Measurements from ENCODE around the gene SYT15.
"Not testable (repeated sequence)": the region's sequence is repeated elsewhere in the genome, so short reads cannot be mapped to it uniquely, and the experiment has no call there.

Gene SYT15

DNA sequence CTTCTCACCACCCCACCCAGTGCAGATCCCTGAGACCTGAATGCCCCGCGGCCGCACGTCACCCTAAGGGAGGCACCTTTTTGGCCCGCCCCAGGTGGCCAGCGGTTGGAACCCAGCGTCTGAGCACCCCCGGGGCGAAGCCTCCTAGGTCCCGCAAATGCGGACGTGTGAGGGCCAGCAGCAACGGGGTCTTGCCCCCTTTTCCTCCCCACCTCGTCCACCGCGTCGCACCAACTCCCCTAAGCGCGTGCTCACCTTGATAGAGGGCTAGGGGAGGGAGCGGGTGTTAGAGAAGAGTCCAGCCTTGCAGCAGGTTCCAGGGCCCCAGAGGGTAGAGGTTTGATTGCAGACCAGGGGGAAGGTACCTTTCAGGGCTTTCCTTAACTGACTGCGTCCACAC, 450 bp downstream of the SYT15 start:
- not testable (repeated sequence) for H3K27ac ChIP-seq, H3K4me3 ChIP-seq

DNA sequence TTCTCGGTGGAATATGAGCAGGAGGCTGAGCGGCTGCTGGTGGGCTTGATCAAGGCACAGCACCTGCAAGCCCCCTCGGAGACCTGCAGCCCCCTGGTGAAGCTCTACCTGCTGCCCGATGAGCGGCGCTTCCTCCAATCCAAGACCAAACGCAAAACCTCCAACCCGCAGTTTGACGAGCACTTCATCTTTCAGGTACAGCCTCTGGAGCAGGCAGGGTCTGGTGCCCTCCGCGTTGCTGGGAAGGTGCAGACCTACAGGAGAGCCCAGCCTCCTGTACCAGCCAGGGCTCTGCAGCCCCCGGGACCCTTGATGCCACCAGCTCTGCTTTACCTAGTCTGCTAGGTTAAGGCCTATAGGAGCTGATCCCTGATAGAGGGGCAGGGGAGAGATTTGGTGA, 3.1 kb downstream of the SYT15 start:
- not testable (repeated sequence) for H3K27ac ChIP-seq

DNA sequence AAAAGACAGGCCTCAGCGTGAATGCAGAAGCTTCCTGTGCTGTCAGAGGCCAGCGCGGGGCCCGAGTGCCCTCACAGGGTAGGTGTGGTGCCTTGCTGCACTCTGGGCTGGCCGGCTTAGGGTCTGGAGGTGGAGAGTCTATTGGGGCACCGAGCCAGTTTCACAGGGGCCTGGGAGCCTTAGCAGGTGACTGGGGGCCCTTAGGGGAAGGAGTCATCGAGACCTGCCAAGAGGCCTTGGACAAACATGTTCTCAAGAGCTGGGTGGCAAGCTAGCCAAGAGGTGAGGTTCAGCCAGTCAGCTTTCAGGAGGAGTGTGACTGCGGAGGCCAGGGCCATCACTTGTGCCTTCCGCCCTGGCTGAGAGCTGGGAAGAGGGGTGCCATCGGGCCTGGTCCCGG, 3.6 kb downstream of the SYT15 start:
- H3K27ac ChIP-seq, H3K4me3 ChIP-seq: not testable (repeated sequence)

More for the DNA sequence above, 3.1 kb downstream of the SYT15 start:
- not testable (repeated sequence) for H3K4me3 ChIP-seq

DNA sequence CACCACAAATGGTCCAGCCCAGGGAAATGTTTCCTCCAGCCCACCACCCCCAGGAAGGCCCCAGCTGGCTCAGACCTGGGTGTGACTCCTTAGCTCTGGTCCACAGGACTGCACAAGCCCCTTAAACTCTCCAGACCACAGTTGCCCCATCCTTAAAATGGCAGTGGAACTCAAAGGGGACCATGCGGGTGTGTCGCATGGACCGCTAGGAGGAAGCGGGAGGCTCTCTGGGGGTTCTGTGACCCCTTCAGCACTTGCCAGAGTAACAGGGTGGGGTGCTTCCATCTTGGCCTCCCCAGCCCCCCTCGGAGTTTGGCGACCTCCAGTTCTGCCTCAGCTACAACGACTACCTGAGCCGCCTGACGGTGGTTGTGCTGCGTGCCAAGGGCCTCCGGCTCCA, 5.3 kb downstream of the SYT15 start:
- not testable (repeated sequence) for H3K27ac ChIP-seq, H3K4me3 ChIP-seq

DNA sequence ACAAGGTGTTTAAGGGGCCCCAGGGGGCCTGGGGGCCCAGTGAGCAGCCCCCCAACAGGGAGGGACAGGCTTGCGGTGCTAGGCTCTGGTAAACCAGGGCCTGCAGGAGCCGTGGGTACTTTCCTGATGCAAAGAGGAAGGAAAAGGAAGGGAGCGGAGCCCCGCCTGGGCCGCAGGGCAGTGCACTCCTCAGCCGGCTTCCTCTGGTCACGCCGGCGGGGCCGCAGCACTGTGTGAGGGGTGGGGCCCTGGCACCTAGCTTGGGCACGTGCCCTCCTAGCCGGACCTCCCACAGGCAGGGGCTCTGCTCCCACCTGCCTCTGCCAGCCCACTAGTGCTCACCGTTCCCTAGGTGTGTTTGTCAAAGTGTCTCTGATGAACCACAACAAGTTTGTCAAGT, 6.3 kb downstream of the SYT15 start:
- not testable (repeated sequence) for H3K4me3 ChIP-seq, H3K27ac ChIP-seq

DNA sequence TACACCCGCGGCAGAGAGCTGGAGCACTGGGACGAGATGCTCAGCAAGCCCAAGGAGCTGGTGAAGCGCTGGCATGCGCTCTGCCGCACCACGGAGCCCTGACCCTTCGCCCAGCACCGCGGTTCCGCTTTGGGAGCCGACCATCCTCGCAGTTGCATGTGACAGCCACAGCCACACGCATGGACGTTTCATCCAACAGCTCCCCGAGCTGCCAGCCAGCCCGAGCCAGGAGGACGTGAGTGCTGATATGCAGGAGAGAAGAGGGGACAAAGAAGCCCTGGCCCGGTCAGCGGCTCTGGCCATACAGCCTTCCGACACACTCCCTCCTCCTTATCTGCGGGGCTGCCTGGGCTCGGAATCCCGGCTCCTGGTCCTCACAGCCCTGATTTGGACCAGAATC, 8.6 kb downstream of the SYT15 start:
- not testable (repeated sequence) for H3K27ac ChIP-seq, H3K4me3 ChIP-seq

DNA sequence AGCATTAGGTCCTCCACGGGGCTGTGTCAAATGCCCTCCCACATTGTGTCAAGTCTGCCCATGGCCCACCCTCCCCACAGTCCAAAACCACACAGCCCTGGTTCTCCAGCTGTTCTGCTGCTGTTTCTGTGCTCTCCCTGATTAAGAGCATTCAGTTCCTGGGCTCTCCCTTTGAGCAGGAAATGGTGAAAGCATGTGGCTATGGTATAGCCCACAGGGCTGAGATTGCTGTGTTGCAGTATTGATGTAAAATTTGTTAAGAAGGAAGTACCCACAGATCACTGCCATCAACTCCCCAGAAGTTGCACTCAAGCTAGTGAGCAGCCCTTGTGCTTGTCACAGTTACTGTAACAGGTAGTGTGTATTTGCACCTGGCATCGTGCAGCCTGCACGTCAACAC, 9.3 kb downstream of the SYT15 start:
- H3K27ac ChIP-seq, H3K4me3 ChIP-seq: not testable (repeated sequence)

DNA sequence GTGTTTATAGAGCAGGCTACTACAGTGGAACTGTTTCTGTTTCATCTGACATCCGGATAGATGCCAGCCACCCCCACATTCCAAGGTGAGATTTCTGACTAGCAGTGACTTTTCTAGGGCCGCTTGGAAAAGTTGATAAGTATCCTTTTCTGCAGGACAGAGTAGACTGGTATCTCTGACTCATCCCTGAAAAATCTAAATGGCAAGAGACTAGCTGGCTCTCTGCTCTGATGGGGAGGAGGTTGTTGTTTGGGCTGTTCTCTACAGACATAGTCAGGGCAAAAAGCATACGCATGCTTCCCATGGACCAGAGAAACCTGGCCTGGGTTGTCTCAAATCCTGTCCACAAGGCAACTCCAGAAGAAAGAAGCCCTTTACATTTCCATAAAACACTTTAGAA, 10.7 kb downstream of the SYT15 start:
- H3K4me3 ChIP-seq, H3K27ac ChIP-seq: not testable (repeated sequence)

DNA sequence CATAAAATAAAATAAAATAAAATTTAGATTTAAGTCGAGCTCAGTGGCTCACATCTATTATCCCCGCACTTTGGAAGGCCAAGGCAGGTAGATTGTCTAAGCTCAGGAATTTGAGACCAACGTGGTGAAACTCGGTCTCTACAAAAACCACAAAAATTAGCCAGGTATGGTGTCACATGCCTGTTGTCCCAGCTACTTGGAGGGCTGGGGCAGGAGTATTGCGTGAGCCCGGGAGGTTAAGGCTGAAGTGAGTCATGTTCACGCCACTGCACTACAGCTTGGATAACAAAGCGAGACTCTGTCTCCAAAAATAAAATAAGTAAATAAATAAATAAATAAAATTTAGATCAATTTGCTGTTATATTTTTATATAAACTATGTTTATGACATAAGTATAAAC, 12.1 kb downstream of the SYT15 start:
- not testable (repeated sequence) for H3K4me3 ChIP-seq, H3K27ac ChIP-seq

DNA sequence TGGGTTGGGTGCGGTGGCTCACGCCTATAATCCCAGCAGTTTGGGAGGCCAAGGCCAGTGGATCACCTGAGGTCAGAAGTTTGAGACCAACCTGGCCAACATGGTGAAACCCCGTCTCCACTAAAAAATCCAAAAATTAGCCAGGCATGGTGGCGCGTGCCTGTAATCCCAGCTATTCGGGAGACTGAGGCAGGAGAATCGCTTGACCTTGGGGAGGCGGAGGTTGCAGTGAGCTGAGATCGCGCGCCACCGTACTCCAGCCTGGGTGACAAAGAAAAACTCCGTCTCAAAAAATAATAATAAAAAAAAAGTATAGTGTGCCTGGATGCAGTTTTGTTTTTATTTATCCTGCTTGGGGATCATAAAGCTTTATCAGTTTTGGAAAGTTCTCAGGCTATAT, 14.4 kb downstream of the SYT15 start:
- H3K4me3 ChIP-seq, H3K27ac ChIP-seq: not testable (repeated sequence)

DNA sequence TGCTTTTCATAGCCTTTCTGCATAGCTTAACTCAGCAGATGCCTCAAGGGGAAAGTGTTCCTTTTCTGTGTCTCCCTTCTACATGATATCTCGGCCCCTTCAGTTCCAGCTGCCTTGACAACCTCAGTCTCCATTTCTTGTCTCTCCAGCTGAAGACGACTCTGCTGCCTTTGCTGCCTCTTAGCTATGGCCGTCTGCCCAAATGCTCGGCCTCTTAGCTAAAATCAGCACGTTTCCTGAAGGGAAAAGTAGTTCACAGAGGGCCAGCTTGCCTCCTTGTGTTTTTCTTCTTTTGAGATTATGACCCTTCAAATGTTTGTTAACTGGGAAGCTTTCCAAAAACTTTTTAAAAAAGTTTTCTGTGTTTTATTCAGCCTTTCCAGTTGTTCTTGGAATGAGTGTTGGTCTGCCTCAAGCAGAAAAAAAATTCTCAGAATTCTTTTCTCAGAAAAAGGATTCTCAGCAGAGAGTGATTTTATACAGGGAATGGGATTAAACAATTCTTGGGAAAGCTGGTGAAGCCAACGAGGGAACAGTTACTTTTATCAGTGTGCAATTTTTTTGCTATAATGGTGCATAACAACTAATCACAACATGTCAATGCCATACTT, 15.6 kb downstream of the SYT15 start:
- not testable (repeated sequence) for H3K4me3 ChIP-seq, H3K27ac ChIP-seq

DNA sequence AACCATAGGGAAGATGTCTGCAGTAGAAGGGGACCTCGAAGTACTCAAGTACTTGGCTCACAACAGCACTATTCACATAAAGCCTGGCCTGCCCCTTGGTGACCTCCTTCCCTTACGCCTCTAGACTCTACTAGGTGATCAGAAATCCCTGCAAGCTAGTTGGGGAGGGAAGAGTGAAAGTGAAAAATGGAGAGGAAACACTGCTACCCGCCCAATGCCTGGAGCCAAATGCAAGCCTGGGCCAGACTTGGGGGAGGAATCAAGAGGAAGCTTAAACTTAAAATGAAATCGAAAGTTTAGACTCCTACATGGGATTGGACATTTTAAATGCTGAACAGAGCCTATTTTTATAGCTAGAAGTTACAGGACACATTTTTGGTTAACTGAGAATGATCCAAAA, 17.6 kb downstream of the SYT15 start:
- Histone ChIP-seq H3K4me3 (peak overlapping the region in 1 of 7 experiments; percentile 28), H3K27ac (peak overlapping the region in 3 of 21 experiments; percentile 26 to 73 (median 44))

DNA sequence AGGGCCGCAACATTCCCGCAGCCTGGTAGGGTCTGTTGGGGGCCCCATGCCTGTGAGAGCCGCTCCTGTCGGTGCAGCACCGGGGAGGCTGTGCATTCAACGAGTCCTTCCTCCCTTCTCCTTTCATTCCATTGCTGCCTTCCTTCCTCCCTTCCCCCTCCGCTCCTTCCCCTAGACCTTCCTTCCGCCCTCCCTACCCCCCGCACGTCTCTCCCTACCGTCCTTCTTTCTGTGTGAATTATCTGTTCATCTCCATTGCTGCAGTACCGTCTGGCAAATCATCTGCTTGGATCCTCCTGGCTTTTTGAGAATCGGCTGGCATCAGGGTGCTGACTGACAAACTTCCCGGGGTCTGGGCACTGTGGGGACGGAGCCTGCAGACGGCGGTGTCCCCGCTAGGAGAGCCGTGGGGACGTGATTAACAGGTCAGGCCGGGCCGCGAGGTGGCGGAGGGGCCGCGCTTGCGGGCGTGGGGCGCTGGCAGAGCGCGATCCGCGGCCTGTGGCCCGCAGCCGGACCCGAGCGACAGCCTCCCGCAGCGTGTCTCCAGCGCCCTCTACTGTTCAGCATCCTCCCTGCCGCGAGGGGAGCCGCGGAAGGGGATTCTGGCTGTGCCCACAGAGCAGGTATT, 18.8 kb downstream of the SYT15 start:
- peak overlapping the region in 3 of 21 experiments; percentile 51 to 67 (median 59) for H3K27ac ChIP-seq
- H3K4me3 ChIP-seq, result peak overlapping the region in 6 of 7 experiments; percentile 15 to 44 (median 38)

DNA sequence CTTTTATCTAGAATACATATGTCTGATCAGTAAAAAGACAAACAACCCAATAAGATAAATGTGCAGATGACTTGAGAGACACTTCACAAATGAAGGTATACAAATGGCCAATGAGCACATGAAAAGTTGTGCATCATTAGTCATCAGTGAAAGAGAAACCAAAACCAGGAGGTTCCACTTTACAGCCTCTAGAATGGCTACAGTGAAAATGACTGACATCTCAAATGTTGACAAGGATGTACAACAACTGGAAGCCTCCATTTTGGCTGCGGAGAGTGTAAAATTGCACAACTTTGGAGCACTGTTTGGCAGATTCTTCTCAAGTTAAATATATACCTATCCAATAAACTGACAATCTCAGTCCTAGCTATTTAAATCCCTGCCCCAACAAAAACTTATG, 21.6 kb downstream of the SYT15 start:
- not testable (repeated sequence) for H3K27ac ChIP-seq, H3K4me3 ChIP-seq

DNA sequence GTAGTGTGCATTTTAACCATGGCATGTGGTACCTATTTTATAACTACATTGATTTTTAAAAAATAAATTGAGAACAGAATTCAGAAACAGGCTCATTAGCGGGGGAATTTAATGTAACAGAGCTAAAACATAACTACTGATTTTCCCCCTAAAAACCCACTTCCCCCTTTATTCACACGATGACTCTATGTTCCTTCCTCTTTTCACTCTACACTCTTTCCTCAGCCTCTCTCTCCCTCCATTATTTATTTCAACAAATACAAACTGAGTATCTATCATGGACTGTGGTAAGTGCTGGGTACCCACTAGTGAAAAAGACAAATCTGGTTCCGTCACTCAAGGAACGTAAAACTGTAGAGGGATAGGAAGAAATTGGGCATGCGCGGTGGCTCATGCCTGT, 36.6 kb downstream of the SYT15 start:
- not testable (repeated sequence) for H3K27ac ChIP-seq, H3K4me3 ChIP-seq

DNA sequence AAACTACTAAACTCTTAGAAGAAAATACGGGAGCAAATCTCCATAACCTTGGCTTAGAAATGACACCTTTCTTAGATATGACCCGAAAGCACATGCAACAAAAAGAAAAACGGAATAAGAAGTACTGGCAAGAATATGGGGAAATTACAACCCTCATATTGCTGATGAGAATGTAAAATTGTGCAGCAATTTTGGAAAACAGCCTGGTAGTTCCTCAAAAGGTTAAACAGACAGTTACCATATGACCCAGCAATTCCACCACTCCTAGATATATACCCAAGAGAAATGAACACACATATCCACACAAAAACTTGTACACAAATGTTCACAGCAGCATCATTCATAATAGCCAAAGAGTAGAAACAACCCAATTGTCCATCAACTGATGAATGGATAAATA, 37.3 kb downstream of the SYT15 start:
- H3K27ac ChIP-seq, H3K4me3 ChIP-seq: not testable (repeated sequence)

DNA sequence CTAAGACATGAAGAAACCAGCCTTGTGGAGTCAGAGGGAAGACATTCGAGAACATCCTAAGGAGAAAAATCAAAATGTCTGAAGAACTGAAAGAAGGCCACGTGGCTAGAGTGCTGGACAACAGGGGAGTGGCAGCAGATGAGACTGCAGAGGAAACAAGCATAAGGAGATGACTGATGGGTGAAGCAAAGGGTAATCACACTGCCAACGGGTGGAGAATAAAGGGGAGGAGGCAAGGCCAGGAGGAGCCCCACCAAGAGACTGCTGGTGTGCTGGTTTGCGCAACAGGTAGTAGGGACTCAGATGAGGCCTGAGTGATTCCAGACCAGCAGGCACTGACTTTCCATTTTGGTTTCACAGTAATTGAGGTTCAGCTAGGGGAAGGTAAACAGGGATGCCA, 38.2 kb downstream of the SYT15 start:
- H3K27ac ChIP-seq, H3K4me3 ChIP-seq: not testable (repeated sequence)

DNA sequence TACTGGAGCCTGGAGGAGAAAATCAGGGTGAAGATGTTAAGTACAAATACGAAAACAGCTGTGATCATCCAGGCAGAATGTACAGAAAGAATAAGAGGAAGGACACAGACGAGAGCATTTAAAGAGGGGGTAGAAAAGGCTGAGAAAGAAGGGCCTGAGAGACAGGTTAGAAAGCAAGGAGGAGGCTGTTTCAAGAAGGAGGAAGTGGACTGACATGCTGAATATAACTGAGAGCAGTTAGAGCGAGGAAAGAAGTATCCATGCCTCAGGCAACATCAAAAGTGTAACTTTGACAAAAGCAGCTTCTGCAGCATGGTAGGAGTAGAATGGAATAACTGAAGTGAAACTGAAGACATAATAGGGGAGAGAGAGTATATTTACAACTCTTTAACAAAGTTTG, 39.0 kb downstream of the SYT15 start:
- H3K4me3 ChIP-seq, H3K27ac ChIP-seq: not testable (repeated sequence)

DNA sequence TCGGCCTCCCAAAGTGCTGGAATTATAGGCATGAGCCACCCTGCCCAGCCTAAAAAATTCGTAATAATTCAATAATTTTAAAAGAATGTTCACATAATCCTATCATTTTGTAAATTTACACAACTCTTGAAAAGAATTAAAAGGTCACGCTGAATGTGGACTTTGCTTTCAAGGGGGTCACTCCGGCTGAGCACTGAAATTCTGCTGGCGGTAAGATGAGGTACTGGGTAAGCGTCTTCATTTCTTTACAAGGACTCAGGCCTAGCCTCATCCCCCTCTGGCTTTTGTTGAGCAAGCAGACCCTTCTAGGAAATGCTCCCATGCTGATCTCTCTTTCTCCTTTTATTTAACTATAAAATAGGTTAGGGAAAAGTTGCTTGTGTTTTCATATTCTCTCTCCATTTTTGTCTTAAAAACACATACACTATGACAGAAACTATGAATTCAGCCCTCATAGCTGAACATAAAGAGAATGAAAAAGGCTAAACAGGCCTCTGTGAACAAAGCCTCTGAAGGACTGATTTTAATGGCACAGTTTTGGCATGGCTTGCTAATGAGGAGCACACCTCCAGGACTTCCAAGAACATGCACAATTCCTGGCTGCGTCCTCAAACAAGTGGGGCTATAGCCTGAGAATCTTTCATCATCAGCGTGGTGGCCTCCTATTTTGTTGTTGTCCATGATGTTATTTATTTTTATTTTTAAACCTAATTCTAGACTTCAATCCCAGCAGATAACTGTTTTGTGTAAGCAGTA, 45.1 kb downstream of the SYT15 start:
- H3K4me3 ChIP-seq, H3K27ac ChIP-seq: not testable (repeated sequence)

DNA sequence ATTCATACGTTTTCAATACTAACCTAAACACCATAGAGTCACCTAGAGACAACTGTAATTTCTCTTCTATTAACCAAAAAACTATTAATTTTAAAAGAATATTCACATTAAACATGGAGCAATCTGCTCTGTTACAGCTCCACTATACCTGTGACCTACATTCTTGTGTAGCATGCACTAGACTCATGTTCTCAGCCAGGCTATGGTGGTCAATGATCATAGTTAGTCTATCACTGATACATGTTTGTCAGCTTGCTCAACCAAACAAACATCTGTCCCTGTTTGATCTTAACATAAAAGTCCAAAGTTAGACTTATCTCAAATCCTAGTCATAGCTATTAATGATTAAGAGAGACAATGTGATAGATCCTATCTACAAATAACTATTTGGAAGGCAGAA, 50.9 kb downstream of the SYT15 start:
- H3K27ac ChIP-seq, H3K4me3 ChIP-seq: not testable (repeated sequence)

DNA sequence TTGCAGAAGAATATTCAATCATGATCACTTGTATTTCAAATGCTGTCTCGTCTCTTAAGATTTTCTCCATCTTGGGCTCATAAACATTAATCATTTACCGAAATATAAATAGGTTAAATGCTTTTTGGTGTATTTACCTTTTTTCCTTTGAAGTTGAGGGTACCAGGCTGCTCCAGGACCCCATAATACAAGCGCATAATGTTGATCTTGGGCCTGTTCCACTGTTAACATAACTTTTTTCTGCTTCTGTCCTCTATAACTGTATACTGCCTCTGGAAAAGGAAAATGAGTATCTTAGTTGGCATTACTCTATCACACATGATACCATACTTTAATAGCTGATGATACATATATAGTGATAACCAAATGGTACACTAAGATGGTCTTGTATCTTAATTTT, 51.9 kb downstream of the SYT15 start:
- H3K27ac ChIP-seq, H3K4me3 ChIP-seq: not testable (repeated sequence)

Measured in skin epidermis (tissue), 12 donors.